IMR-90 (cell line): ENCODE measurements around the gene FZD4. TPM values are rescaled to one million over a fixed set of nuclear protein-coding genes. Genes with fewer than 3 reads are reported as not detected.
A peak's percentile ranks its signal among the peaks of the same experiment; 100 is the strongest.

Experiments
- ATAC-seq: fragments of 200-7000 bp; cut with Tn5 transposase; 2 replicates; pipeline ENCODE4 v1.9.1; 2020; ENCODE audit warnings: low read depth, mild to moderate bottlenecking, moderate library complexity
- BruUV-seq: library from RNA; stranded (reverse); fragments of 400-500 nt; replicated peaks from 2 replicates; lab custom pipeline; 2021; lab: Mats Ljungman, UMichigan
- CTCF ChIA-PET: fragments of 300-600 bp; formaldehyde crosslinking; extraction: SDS; loops from one replicate; lab custom pipeline; 2021; ENCODE audit warnings: antibody characterized with exemption; lab: Yijun Ruan, JAX
- POLR2A ChIA-PET: fragments of 300-600 bp; sonication (Branson Sonifier 250); formaldehyde crosslinking; loops from one replicate; lab custom pipeline; 2022; ENCODE audit warnings: antibody characterized with exemption; ENCODE audit not compliant: unreplicated experiment; lab: Charles Lee
- DNase-seq: peaks from one replicate; pipeline ENCODE4 v3.0.0; 2013
- H2AFZ ChIP-seq: replicated peaks from 2 replicates; pipeline ENCODE3; 2013; ENCODE audit warnings: low read length, mild to moderate bottlenecking; ENCODE audit not compliant: poor library complexity
- H2AK5ac ChIP-seq: 2 replicates; pipeline ENCODE4 v1.6.1; 2013; ENCODE audit warnings: low read depth, low read length, inconsistent platforms
- H2AK9ac ChIP-seq: replicated peaks from 2 replicates; pipeline ENCODE3; 2013; ENCODE audit warnings: mild to moderate bottlenecking, low read depth, low read length, moderate library complexity; ENCODE audit not compliant: poor library complexity
- H2BK120ac ChIP-seq: 2 replicates; pipeline ENCODE4 v1.6.1; 2013; ENCODE audit warnings: low read depth, low read length, inconsistent platforms
- H2BK15ac ChIP-seq: 3 replicates; pipeline ENCODE4 v1.6.1; 2013; ENCODE audit warnings: low read depth, low read length, inconsistent platforms
- H2BK20ac ChIP-seq: 2 replicates; pipeline ENCODE4 v1.6.1; 2013; ENCODE audit warnings: low read depth, mild to moderate bottlenecking, inconsistent platforms, low read length, moderate library complexity
- H2BK5ac ChIP-seq: 2 replicates; pipeline ENCODE4 v1.6.1; 2013; ENCODE audit warnings: mild to moderate bottlenecking, low read depth, low read length, inconsistent platforms; ENCODE audit not compliant: poor library complexity, severe bottlenecking
- H3K14ac ChIP-seq: replicated peaks from 2 replicates; pipeline ENCODE4 v1.6.1; 2013; ENCODE audit warnings: low read depth, low read length, inconsistent platforms
- H3K18ac ChIP-seq: 2 replicates; pipeline ENCODE4 v1.6.1; 2013; ENCODE audit warnings: low read depth, low read length, control low read depth
- H3K23ac ChIP-seq: 2 replicates; pipeline ENCODE4 v1.6.1; 2013; ENCODE audit warnings: low read depth, low read length, inconsistent platforms
- H3K27ac ChIP-seq: 2 replicates; pipeline ENCODE4 v1.5.1; 2013; ENCODE audit warnings: mild to moderate bottlenecking, control low read depth, low read length; ENCODE audit not compliant: insufficient read depth
- H3K27me3 ChIP-seq: 2 replicates; pipeline ENCODE4 v1.6.1; 2013; ENCODE audit warnings: low read length; ENCODE audit not compliant: control insufficient read depth, insufficient read depth
- H3K36me3 ChIP-seq: 2 replicates; pipeline ENCODE4 v1.6.1; 2013; ENCODE audit warnings: low read length, mixed read lengths; ENCODE audit not compliant: control insufficient read depth, insufficient read depth
- H3K4ac ChIP-seq: 2 replicates; pipeline ENCODE4 v1.6.1; 2013; ENCODE audit warnings: low read depth, low read length, inconsistent platforms
- H3K4me1 ChIP-seq: 2 replicates; pipeline ENCODE4 v1.6.1; 2013; ENCODE audit warnings: low read length, mixed read lengths; ENCODE audit not compliant: control insufficient read depth, insufficient read depth
- H3K4me2 ChIP-seq: 2 replicates; pipeline ENCODE4 v1.6.1; 2013; ENCODE audit warnings: low read depth, mild to moderate bottlenecking, control low read depth, low read length, moderate library complexity
- H3K4me3 ChIP-seq: 2 replicates; pipeline ENCODE4 v1.5.1; 2013; ENCODE audit warnings: low read depth, mild to moderate bottlenecking, control low read depth, low read length, moderate library complexity; ENCODE audit not compliant: insufficient read depth
- H3K56ac ChIP-seq: 2 replicates; pipeline ENCODE4 v1.6.1; 2013; ENCODE audit warnings: low read length, inconsistent platforms; ENCODE audit not compliant: insufficient read depth; ENCODE audit errors: extremely low read depth
- H3K79me1 ChIP-seq, 2 experiments: 2 replicates each; pipeline ENCODE4 v1.6.1; 2013; ENCODE audit warnings: low read length in 2 of 2, inconsistent platforms in 1 of 2, low read depth in 1 of 2
- H3K9ac ChIP-seq: 2 replicates; pipeline ENCODE4 v1.6.1; 2013; ENCODE audit warnings: low read depth, low read length, control low read depth
- H3K9me1 ChIP-seq: 2 replicates; pipeline ENCODE4 v1.6.1; 2013; ENCODE audit warnings: low read length, inconsistent platforms; ENCODE audit not compliant: insufficient read depth
- H3K9me3 ChIP-seq: 2 replicates; pipeline ENCODE4 v1.6.1; 2013; ENCODE audit warnings: low read length; ENCODE audit not compliant: control insufficient read depth, insufficient read depth
- H4K20me1 ChIP-seq: 2 replicates; pipeline ENCODE4 v1.6.1; 2013; ENCODE audit warnings: low read length, inconsistent platforms; ENCODE audit not compliant: insufficient read depth
- H4K5ac ChIP-seq: 2 replicates; pipeline ENCODE4 v1.6.1; 2013; ENCODE audit warnings: mild to moderate bottlenecking, low read depth, low read length, control low read depth
- H4K8ac ChIP-seq, 2 experiments: 2 replicates each; pipeline ENCODE4 v1.6.1; 2013; ENCODE audit warnings: low read depth in 2 of 2, low read length in 2 of 2, control low read depth in 1 of 2, inconsistent platforms in 1 of 2
- H4K91ac ChIP-seq: 2 replicates; pipeline ENCODE4 v1.6.1; 2013; ENCODE audit warnings: low read depth, low read length, inconsistent platforms; ENCODE audit not compliant: insufficient read depth
- CTCF ChIP-seq: conservative IDR thresholded peaks from 2 replicates; pipeline ENCODE4 v1.5.1; 2012; ENCODE audit warnings: mild to moderate bottlenecking, low read depth, low read length, improper control_type of control experiment
- USF2 ChIP-seq: fragments of 150-350 bp; IDR thresholded peaks from 2 replicates; pipeline ENCODE4 v1.6.1; 2017; ENCODE audit warnings: mild to moderate bottlenecking, antibody characterized with exemption, low read length, low read depth
- WGBS, 2 experiments: methylation state at CpG; one replicate each; pipeline versions ENCODE4 v1.1.5 to v1.1.7; 2013; ENCODE audit warnings: missing lambda C conversion rate in 2 of 2; ENCODE audit not compliant: insufficient read length in 1 of 2; ENCODE audit errors: extremely low coverage in 2 of 2; 5-methylcytosine and 5-hydroxymethylcytosine counted together
- dilution Hi-C: fragments of 300-500 bp; cut with HindIII; formaldehyde crosslinking; loops from one replicate; pipeline ENCODE4 v1.14.3; 2018; ENCODE audit warnings: low sequenced_read_pairs; ENCODE audit not compliant: unreplicated experiment
- in situ Hi-C: fragments of 300-500 bp; cut with MboI; formaldehyde crosslinking; loops from 3 replicates; pipeline ENCODE4 v1.14.3; 2019; ENCODE audit warnings: low sequenced_read_pairs, inconsistent platforms, mixed read lengths
- intact Hi-C: fragments of 100-400 bp; cut with micrococcal nuclease; formaldehyde crosslinking; loops from 2 replicates; pipeline ENCODE4 v1.10.0; 2022
- polyA plus RNA-seq, 3 experiments: library from polyadenylated mRNA; depleted of rRNA; stranded (reverse); fragments of >200 nt; gene quantifications; 2 replicates each; pipeline ENCODE4 v1.2.3, GENCODE V29; 2012; ENCODE audit warnings: low replicate concordance in 1 of 3
- total RNA-seq: library from RNA; depleted of rRNA; stranded (reverse); fragments of >200 nt; gene quantifications from 2 replicates; pipeline ENCODE4 v1.2.3, GENCODE V29; 2012

The FZD4 gene
- total and polyA plus RNA-seq, 2 of the 4 experiments (the other 2 are of a cell fraction), result 3.7 to 7.7 TPM

- Histone ChIP-seq H4K91ac (no peak overlapping the region), H3K4me3 (no peak overlapping the region), H3K14ac (no peak overlapping the region), H2AK5ac (no peak overlapping the region), H3K4me1 (peaks cover 6% of the 10 kb centered on the region), H4K5ac (no peak overlapping the region), H3K18ac (no peak overlapping the region; the same call in 1 of the 2 replicates), H2BK5ac (no peak overlapping the region), H3K36me3 (no peaks in the 10 kb centered on the region), H4K8ac (no peak overlapping the region), H4K20me1 (no peaks in the 10 kb centered on the region), H2BK120ac (no peak overlapping the region), H3K27me3 (no peaks in the 10 kb centered on the region), H3K9me1 (no peaks in the 10 kb centered on the region), H3K4me2 (no peak overlapping the region), H2AFZ (no peak overlapping the region), H2BK20ac (no peak overlapping the region), H3K9ac (no peak overlapping the region), H3K56ac (no peak overlapping the region), H2AK9ac (peak overlapping the region; percentile 8), H3K23ac (no peak overlapping the region; the same call in 1 of the 2 replicates), H3K79me1 (no peaks in the 10 kb centered on the region; a peak in 1 of 4 replicates), H2BK15ac (no peak overlapping the region), H3K4ac (peak overlapping the region; percentile 16; the same call in 1 of the 2 replicates), H3K27ac (no peak overlapping the region), H3K9me3 (no peaks in the 10 kb centered on the region)
- peak; percentile 44 for DNase-seq
- no TSS peak for BruUV-seq
- POLR2A ChIA-PET, result no interaction called here
- intact Hi-C loops (no loop called here), dilution Hi-C loops (no loop called here), in situ Hi-C loops (loop anchor here (25.0 kb wide), 1 partner anchor 485 kb away; no protein-coding TSS in a partner anchor)
- TF ChIP-seq USF2, result peak; percentile 59; the same call in 1 of the 2 replicates
- no peak for TF ChIP-seq CTCF
- WGBS, 2 experiments, result no CpG with 5 or more reads among the region's 3 CpGs
- no peak for ATAC-seq
- CTCF ChIA-PET, result interaction anchor here (0.5 to 0.7 kb wide), 2 partner anchors 12 to 470 kb away, joined by 3 to 4 read pairs; no protein-coding TSS in a partner anchor
Observed at GRCh38 chr11:86926975-86927374, 28.2 kb downstream of the FZD4 start.
